Loucy (cell line): ENCODE measurements around the gene CENPA.

Experiments used
- CTCF ChIP-seq: fragments of 200-600 bp; sonication (generic); conservative IDR thresholded peaks from 2 replicates; pipeline ENCODE4 v1.5.1; 2014; ENCODE audit warnings: mild to moderate bottlenecking, antibody characterized with exemption, low read length
- EZH2phosphoT487 ChIP-seq: fragments of 200-600 bp; IDR thresholded peaks from 2 replicates; pipeline ENCODE4 v1.6.1; 2018; ENCODE audit warnings: antibody characterized with exemption, mild to moderate bottlenecking, moderate library complexity, borderline replicate concordance

GRCh38 chr2:26820932-26821331 is 35.1 kb downstream of the CENPA start:
- no peak for TF ChIP-seq CTCF
- no peak for TF ChIP-seq EZH2phosphoT487
